HG03097 (cell line): ENCODE data around the gene DUS1L.
"Not testable (repeated sequence)": the region's sequence is repeated elsewhere in the genome, so short reads cannot be mapped to it uniquely, and the experiment has no call there.

Source experiments
- ATAC-seq: cut with Tn5 transposase; IDR thresholded peaks from one replicate; pipeline ENCODE4 v1.9.1; 2021; ENCODE audit not compliant: unreplicated experiment, low FRiP score

The DUS1L gene

GRCh38 chr17:82046903-82047302 is 18.7 kb downstream of the DUS1L start:
- ATAC-seq = no peak

GRCh38 chr17:82045936-82046484 is 19.6 kb downstream of the DUS1L start:
- ATAC-seq = no peak

GRCh38 chr17:82043507-82043906 is 22.1 kb downstream of the DUS1L start:
- ATAC-seq = no peak

- no peak for ATAC-seq
Measured at GRCh38 chr17:82042649-82043048, 23.0 kb downstream of the DUS1L start.

- ATAC-seq = no peak
Measured at GRCh38 chr17:82041144-82041814, 24.3 kb downstream of the DUS1L start.

- no peak for ATAC-seq
Measured at GRCh38 chr17:82039695-82040299, 25.8 kb downstream of the DUS1L start.

- ATAC-seq = not testable (repeated sequence)
Measured at GRCh38 chr17:82038796-82039409, 26.7 kb downstream of the DUS1L start.

- ATAC-seq = no peak
Measured at GRCh38 chr17:82037889-82038195, 27.8 kb downstream of the DUS1L start.

GRCh38 chr17:82037092-82037888 is 28.3 kb downstream of the DUS1L start, which contains the start of gene DCXR:
Gene DCXR, minus strand, starts transcription at chr17:82037697. Its CDS starts 15 bp downstream, at chr17:82037682.
- ATAC-seq = peak; percentile 87

- no peak for ATAC-seq
Measured at GRCh38 chr17:82036634-82037091, 28.9 kb downstream of the DUS1L start.

- ATAC-seq = no peak
Measured at GRCh38 chr17:82035956-82036633, 29.5 kb downstream of the DUS1L start.

- no peak for ATAC-seq
Measured at GRCh38 chr17:82035488-82035887, 30.1 kb downstream of the DUS1L start.

GRCh38 chr17:82034371-82035011 is 31.1 kb downstream of the DUS1L start:
- ATAC-seq = no peak

GRCh38 chr17:82033359-82034085 is 32.1 kb downstream of the DUS1L start:
- ATAC-seq = no peak

- ATAC-seq = no peak
Measured at GRCh38 chr17:82031885-82032627, 33.5 kb downstream of the DUS1L start.

GRCh38 chr17:82031303-82031884 is 34.2 kb downstream of the DUS1L start, which contains the start of gene RAC3:
Gene RAC3, plus strand, starts transcription at chr17:82031678. Its CDS starts 84 bp downstream, at chr17:82031762.
- no peak for ATAC-seq

- peak; percentile 38 for ATAC-seq
Measured at GRCh38 chr17:82030470-82031302, 34.9 kb downstream of the DUS1L start.
